ENCODE data around the gene GRIN2B. TPM values are rescaled to one million over a fixed set of nuclear protein-coding genes. Genes with fewer than 3 reads are reported as not detected.

The GRIN2B gene
- not detected in 2 replicates for total RNA-seq

- TF ChIP-seq, protein P1, sequence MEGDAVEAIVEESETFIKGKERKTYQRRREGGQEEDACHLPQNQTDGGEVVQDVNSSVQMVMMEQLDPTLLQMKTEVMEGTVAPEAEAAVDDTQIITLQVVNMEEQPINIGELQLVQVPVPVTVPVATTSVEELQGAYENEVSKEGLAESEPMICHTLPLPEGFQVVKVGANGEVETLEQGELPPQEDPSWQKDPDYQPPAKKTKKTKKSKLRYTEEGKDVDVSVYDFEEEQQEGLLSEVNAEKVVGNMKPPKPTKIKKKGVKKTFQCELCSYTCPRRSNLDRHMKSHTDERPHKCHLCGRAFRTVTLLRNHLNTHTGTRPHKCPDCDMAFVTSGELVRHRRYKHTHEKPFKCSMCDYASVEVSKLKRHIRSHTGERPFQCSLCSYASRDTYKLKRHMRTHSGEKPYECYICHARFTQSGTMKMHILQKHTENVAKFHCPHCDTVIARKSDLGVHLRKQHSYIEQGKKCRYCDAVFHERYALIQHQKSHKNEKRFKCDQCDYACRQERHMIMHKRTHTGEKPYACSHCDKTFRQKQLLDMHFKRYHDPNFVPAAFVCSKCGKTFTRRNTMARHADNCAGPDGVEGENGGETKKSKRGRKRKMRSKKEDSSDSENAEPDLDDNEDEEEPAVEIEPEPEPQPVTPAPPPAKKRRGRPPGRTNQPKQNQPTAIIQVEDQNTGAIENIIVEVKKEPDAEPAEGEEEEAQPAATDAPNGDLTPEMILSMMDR (IDR thresholded peaks at IDR 0.05; ENCODE audit: extremely low read depth, low read depth, low read length), result no peak
- H3K4me2 ChIP-seq (ENCODE audit: insufficient read depth, low read length), result no peak within 1 kb of the TSS
- H3K27ac ChIP-seq (ENCODE audit: low read depth, low read length), result no peak within 1 kb of the TSS
- no peaks in the 10 kb centered on the region for H4K20me1 ChIP-seq (ENCODE audit: insufficient read depth, low read length)
- no peaks in the 10 kb centered on the region for H3K4me1 ChIP-seq (ENCODE audit: insufficient read depth, low read length)
- no peak for DNase-seq (ENCODE audit: insufficient read length, low spot score, missing footprints)
- H3K36me3 ChIP-seq (ENCODE audit: insufficient read depth, low read length), result no peaks in the 10 kb centered on the region
- H2AFZ ChIP-seq (ENCODE audit: low read length), result no peak within 1 kb of the TSS
- no peak within 1 kb of the TSS for H3K4me3 ChIP-seq (ENCODE audit: insufficient read depth, low read length)
- no peaks in the 10 kb centered on the region for H3K79me2 ChIP-seq (ENCODE audit: insufficient read depth, low read length)
- no peaks in the 10 kb centered on the region for H3K9me3 ChIP-seq (ENCODE audit: low read depth, low read length)
- peaks cover 14% of the 10 kb centered on the region for H3K27me3 ChIP-seq (ENCODE audit: insufficient read depth, low read length)
These were observed at the start of gene GRIN2B for GRCh38 chr12:13981296-13981962. Gene GRIN2B, minus strand, starts transcription at chr12:13981602. Its CDS starts 115,394 bp downstream, at chr12:13866208.

DNA sequence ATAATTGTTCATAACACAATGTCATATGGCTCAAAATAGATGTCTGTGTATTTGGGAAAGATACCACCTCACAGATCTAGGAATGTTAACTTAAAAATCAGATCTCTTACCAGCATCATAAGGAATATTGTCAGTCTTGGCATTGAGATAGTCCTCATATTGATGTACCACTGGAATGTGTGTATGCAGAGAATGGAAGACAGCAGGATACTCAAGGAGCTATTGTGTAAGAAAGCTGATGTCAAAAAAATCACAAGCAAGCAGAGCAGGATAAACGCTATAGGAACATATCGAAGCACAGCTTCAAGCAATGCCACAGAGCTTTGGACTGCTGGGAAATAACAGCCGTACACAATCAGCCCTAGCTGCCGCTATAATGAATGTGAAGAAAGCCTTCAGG is 45.1 kb upstream of the GRIN2B start:
- no peaks in the 10 kb centered on the region for H3K27me3 ChIP-seq (ENCODE audit: insufficient read depth, low read length)
- no peak overlapping the region for H2AFZ ChIP-seq (ENCODE audit: low read length)
- no peaks in the 10 kb centered on the region for H4K20me1 ChIP-seq (ENCODE audit: insufficient read depth, low read length)
- H3K27ac ChIP-seq (ENCODE audit: low read depth, low read length), result no peak overlapping the region
- no peak overlapping the region for H3K4me2 ChIP-seq (ENCODE audit: insufficient read depth, low read length)
- H3K9me3 ChIP-seq (ENCODE audit: low read depth, low read length), result no peaks in the 10 kb centered on the region
- no peaks in the 10 kb centered on the region for H3K79me2 ChIP-seq (ENCODE audit: insufficient read depth, low read length)
- no peaks in the 10 kb centered on the region for H3K4me1 ChIP-seq (ENCODE audit: insufficient read depth, low read length)
- H3K4me3 ChIP-seq (ENCODE audit: insufficient read depth, low read length), result no peak overlapping the region
- TF ChIP-seq, protein P1 (IDR thresholded peaks at IDR 0.05; ENCODE audit: extremely low read depth, low read depth, low read length), result no peak
- DNase-seq (ENCODE audit: insufficient read length, low spot score, missing footprints), result no peak
- no peaks in the 10 kb centered on the region for H3K36me3 ChIP-seq (ENCODE audit: insufficient read depth, low read length)

- Histone ChIP-seq H3K4me1 (ENCODE audit: insufficient read depth, low read length) (no peaks in the 10 kb centered on the region), H3K9me3 (ENCODE audit: low read depth, low read length) (no peaks in the 10 kb centered on the region), H3K79me2 (ENCODE audit: insufficient read depth, low read length) (no peaks in the 10 kb centered on the region), H3K4me3 (ENCODE audit: insufficient read depth, low read length) (no peak overlapping the region), H2AFZ (ENCODE audit: low read length) (no peak overlapping the region), H3K4me2 (ENCODE audit: insufficient read depth, low read length) (no peak overlapping the region), H3K27ac (ENCODE audit: low read depth, low read length) (no peak overlapping the region), H3K36me3 (ENCODE audit: insufficient read depth, low read length) (no peaks in the 10 kb centered on the region), H4K20me1 (ENCODE audit: insufficient read depth, low read length) (no peaks in the 10 kb centered on the region), H3K27me3 (ENCODE audit: insufficient read depth, low read length) (no peaks in the 10 kb centered on the region)
- DNase-seq (ENCODE audit: insufficient read length, low spot score, missing footprints), result no peak
- TF ChIP-seq, protein P1 (IDR thresholded peaks at IDR 0.05; ENCODE audit: extremely low read depth, low read depth, low read length), result no peak
These were observed 43.2 kb upstream of the GRIN2B start for GRCh38 chr12:14024591-14024990.

DNA sequence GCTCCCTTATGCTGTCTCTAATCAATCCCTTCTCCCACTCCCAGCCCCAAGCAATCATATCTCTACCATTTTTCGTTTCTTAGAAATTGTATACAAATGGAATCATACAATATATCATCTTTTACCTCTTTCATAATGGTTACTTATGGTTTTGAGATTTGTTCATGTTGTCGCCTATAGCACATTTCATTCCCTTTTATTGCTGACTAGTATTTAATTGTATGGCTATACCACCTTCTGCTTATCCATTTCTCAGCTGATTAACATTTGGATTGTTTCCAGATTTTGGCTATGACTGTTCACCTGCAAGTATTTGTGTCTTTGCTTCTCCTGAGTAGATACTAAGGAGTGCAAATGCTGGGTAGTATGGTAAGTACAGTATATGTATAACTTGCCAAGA is 36.7 kb upstream of the GRIN2B start:
- Histone ChIP-seq H3K4me3 (ENCODE audit: insufficient read depth, low read length) (no peak overlapping the region), H3K4me2 (ENCODE audit: insufficient read depth, low read length) (no peak overlapping the region), H3K27me3 (ENCODE audit: insufficient read depth, low read length) (no peaks in the 10 kb centered on the region), H3K27ac (ENCODE audit: low read depth, low read length) (no peak overlapping the region), H3K9me3 (ENCODE audit: low read depth, low read length) (no peaks in the 10 kb centered on the region), H3K79me2 (ENCODE audit: insufficient read depth, low read length) (no peaks in the 10 kb centered on the region), H2AFZ (ENCODE audit: low read length) (no peak overlapping the region), H4K20me1 (ENCODE audit: insufficient read depth, low read length) (no peaks in the 10 kb centered on the region), H3K36me3 (ENCODE audit: insufficient read depth, low read length) (no peaks in the 10 kb centered on the region), H3K4me1 (ENCODE audit: insufficient read depth, low read length) (no peaks in the 10 kb centered on the region)
- TF ChIP-seq, protein P1 (IDR thresholded peaks at IDR 0.05; ENCODE audit: extremely low read depth, low read depth, low read length), result no peak
- DNase-seq (ENCODE audit: insufficient read length, low spot score, missing footprints), result no peak
